ENCODE measurements around the gene RAP1B. TPM values are rescaled to one million over a fixed set of nuclear protein-coding genes. Genes with fewer than 3 reads are reported as not detected.

The RAP1B gene
- total and polyA plus RNA-seq, 9 of the 15 experiments (the other 6 are each of a cell fraction or from before 2014, with no cell fraction given), result 107 to 309 (median 170) TPM

GRCh38 chr12:68610370-68611093 is at the start of gene RAP1B (continued):
- TF ChIP-seq PHTF2 (CRISPR knock-in tag; IDR thresholded peaks at IDR 0.05) (no peak), NR2F6 (CRISPR knock-in tag; IDR thresholded peaks at IDR 0.05) (no peak), ILF3 (IDR thresholded peaks at IDR 0.05; ENCODE audit: borderline replicate concordance) (no peak), UBTF (IDR thresholded peaks at IDR 0.05; ENCODE audit: borderline replicate concordance in 1 of 2, low read depth in 2 of 2, low read length in 2 of 2) (peak; percentile 80 to 92; a peak in 2 of 4 replicates), ZNF589 (CRISPR knock-in tag; IDR thresholded peaks at IDR 0.05; ENCODE audit: low read depth) (peak; percentile 50), MAFF (IDR thresholded peaks at IDR 0.05; ENCODE audit: low read length) (no peak), EHMT2 (IDR thresholded peaks at IDR 0.05) (no peak), FOXK2 (conservative IDR thresholded peaks at IDR 0.05 in 1 of 2, IDR thresholded peaks at IDR 0.05 in 1 of 2; ENCODE audit: low read depth in 2 of 2) (no peak), THAP7 (CRISPR knock-in tag; IDR thresholded peaks at IDR 0.05) (no peak), PRPF4 (IDR thresholded peaks at IDR 0.05; ENCODE audit: insufficient read depth, low read depth, low read length, poor library complexity, severe bottlenecking) (no peak), ZNF780A (CRISPR knock-in tag; IDR thresholded peaks at IDR 0.05) (no peak), PBX2 (CRISPR knock-in tag; IDR thresholded peaks at IDR 0.05; ENCODE audit: low read depth) (no peak), PBX2 (tag; conservative IDR thresholded peaks at IDR 0.05; ENCODE audit: low read depth) (no peak), ZHX1 (conservative IDR thresholded peaks at IDR 0.05; ENCODE audit: low read length) (no peak), NBN (IDR thresholded peaks at IDR 0.05; ENCODE audit: low read depth) (peak; percentile 63), ATF4 (CRISPR knock-in tag; IDR thresholded peaks at IDR 0.05) (no peak)

All from K562 (cell line).